Fibroblast of villous mesenchyme (primary cell): ENCODE data around the gene RNF182. TPM values are rescaled to one million over a fixed set of nuclear protein-coding genes. Genes with fewer than 3 reads are reported as not detected.

Experiments used
- DNase-seq: peaks from one replicate; pipeline ENCODE4 v3.0.0-alpha.2; 2010; ENCODE audit warnings: low read depth
- H3K4me3 ChIP-seq: 2 replicates; pipeline ENCODE4 v1.5.1; 2011; ENCODE audit warnings: low read depth, mild to moderate bottlenecking, low read length
- total RNA-seq: library from RNA; depleted of rRNA; stranded (reverse); fragments of >200 nt; gene quantifications from 2 replicates; pipeline ENCODE4 v1.2.3, GENCODE V29; 2012
- TF ChIP-seq, protein P1 (sequence below): IDR thresholded peaks from 2 replicates; pipeline ENCODE4 v1.5.1; 2012; ENCODE audit warnings: low read depth, mild to moderate bottlenecking, low read length; ENCODE audit not compliant: insufficient read depth

RNF182 gene
- total RNA-seq, 1 donor: 6.9 TPM

DNA sequence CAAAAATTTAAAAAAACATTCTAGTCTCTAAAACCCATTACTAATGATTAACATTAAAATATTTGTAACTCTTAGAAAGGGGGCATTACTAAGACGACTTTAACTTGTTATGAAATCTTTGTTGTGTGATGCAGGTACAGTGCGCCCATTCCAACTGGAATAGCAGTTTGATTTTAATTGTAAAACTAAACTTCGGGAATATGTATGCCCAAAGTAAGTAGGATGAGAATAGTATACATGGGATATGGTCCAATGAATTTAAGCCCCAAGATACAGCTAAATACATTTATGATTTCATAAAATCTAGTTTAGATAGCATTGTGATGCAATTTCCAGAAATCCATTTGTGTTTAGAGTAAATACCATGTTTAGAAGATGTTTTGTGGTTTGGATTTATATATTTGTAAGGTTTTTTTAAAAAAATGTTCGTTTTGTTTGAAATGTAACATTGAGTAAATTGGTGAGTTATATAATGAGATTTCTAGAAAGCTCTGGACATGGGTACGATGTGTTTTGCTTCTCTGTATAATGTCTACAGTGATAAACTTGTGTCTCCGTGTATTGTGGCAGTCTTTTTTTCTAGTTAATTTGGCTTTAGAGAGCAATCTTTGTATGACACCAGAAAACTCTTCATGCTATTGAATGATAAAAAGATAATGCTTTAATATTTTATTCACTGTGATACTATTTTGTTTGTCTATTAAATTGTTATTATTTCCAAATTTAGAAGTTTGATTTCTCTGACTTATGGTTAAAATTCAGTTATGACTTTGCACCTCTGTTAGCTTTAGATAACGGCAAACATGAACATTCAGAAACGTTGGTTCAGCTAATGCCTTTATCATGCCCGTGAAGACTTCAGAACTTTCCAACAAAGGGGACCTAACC lies 54.8 kb downstream of the RNF182 start:
- no peak for DNase-seq
- TF ChIP-seq, protein P1, sequence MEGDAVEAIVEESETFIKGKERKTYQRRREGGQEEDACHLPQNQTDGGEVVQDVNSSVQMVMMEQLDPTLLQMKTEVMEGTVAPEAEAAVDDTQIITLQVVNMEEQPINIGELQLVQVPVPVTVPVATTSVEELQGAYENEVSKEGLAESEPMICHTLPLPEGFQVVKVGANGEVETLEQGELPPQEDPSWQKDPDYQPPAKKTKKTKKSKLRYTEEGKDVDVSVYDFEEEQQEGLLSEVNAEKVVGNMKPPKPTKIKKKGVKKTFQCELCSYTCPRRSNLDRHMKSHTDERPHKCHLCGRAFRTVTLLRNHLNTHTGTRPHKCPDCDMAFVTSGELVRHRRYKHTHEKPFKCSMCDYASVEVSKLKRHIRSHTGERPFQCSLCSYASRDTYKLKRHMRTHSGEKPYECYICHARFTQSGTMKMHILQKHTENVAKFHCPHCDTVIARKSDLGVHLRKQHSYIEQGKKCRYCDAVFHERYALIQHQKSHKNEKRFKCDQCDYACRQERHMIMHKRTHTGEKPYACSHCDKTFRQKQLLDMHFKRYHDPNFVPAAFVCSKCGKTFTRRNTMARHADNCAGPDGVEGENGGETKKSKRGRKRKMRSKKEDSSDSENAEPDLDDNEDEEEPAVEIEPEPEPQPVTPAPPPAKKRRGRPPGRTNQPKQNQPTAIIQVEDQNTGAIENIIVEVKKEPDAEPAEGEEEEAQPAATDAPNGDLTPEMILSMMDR: no peak

DNA sequence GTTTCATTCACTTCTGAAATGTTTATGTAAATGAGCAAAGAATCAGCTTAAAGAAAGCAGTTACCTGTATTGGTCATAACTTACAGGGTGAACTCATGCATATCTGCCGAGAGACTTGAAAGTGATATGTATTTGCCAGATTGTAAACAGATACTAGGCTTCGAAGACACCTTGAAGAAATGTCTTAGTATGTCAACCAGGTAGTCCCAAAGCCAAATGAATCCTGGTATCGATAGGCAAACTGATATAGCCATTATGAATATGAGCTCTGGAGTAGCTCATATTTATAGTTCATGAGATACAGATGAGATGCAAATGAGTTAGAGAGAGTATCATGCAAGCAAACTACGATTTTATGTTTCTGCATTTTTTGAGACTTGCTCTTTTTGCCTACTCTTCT lies 55.8 kb downstream of the RNF182 start:
- no peak overlapping the region for H3K4me3 ChIP-seq
- TF ChIP-seq, protein P1: no peak
- no peak for DNase-seq

More for the DNA sequence above, 54.8 kb downstream of the RNF182 start:
- no peak overlapping the region for H3K4me3 ChIP-seq

DNA sequence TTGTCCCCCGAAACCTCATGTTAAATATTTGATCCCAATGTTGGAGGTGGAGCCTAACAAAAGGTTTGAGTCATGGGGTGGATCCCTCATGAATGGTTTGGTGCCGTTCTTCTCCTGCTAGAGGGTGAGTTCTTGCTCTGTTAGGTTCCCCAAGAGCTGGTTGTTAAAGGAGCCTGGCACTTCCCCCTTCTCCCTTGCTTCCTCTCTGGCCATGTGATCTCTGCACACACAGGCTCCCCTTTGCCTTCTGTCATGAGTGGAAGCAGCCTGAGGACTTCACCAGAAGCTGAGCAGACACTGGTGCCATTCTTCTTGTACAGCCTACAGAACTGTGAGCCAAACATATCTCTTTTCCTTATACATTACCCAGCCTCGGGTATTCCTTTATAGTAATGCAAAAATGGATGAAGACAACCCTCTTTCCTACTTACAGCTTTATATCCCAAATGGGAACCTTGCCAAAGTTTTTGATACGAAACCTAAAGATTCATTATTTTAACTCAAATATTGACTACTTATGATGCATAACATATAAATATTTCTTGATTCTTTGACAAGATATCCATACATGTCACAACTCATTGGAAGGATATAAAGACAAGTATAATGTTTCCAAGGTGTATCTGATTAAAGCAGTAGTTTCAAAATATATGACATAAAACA lies 61.0 kb downstream of the RNF182 start:
- TF ChIP-seq, protein P1: no peak
- no peak for DNase-seq
- no peak overlapping the region for H3K4me3 ChIP-seq

DNA sequence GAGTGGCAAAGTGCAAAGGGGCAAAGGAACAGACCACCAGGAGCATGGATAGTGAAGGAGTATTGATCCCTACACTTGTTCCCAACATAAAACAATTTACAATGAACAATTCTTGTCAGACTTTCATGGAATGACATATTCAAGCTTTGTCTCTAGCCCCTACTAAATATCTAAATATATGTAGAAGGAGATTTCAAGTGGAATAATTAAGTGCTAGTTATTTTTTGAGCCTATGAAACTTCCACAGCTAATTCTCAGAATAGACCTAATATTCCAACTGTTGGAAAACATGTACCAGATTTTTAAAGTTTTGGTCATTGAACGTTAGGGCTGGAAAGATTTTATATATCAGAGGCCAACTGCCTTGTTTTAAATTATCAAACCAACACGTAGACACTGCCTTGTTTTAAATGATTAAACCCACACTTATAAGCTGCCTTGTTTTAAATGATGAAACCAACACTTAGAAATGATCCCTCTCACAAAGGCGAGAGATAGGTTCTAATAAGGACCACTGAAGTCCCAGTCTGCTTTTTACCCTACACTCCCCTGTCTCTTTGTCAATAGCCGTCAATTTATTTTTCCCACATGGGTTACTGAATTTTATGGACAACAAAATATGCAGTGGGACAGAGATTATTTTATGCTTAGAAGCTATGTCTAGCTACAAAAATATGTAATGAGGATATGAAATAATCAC lies 62.1 kb downstream of the RNF182 start:
- no peak for DNase-seq
- TF ChIP-seq, protein P1: no peak
- H3K4me3 ChIP-seq: no peak overlapping the region

DNA sequence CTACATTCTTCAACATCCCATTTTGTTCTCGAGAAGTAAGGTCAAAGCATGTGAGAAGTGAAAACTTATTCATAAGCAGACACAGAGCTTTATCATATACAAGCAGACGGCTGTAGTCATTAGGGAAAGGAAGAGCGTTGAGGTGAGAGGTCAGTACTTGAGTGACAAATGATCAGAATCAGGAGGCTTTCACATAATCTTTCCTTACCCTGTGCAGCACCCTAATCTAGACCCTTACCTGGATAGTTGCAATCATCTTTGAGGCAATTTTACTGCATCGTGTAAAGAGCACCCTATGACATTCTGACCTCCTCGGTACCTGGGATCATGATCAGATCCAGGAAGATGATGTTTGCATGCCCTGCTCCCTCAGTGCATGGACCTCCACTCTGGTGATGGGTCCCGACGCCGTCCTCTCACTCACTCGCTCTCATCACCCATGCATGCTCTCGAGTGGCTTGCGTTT lies 62.7 kb downstream of the RNF182 start:
- H3K4me3 ChIP-seq: no peak overlapping the region
- no peak for DNase-seq
- TF ChIP-seq, protein P1: no peak

DNA sequence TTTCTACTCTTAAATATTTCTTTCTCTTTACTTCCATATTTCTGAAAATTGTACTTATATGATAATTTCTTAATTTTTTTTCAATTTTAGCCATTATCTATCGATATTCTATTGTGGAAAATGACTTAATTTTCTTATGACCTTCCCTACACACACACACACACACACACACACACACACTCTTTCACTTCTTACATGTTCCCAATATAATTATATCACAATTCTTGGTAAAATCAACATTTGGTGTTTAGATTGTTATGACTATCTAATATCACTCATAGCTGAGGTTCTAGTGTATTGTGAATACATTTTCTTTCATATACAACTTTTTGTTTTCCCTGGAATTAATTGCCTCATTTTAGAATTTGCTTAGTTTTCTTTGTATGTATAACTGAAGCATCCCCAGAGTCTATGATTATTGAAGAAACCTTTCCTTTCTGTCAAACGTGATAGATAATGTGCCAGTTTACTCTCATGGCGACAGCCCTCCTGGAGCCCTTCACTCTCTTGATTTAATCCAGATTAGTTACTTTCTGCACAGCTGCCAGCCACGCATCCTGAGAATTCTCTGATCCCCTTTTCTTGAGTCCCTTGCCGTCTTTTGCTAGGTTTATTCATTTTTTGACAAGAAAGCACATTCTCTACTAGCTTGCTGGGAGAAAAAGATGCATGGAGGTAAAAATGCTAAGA lies 63.4 kb downstream of the RNF182 start:
- no peak overlapping the region for H3K4me3 ChIP-seq
- no peak for DNase-seq
- TF ChIP-seq, protein P1: no peak
